OCI-M2 (cell line): ENCODE measurements around the gene SLC35B3.
"Not testable (repeated sequence)": the region's sequence is repeated elsewhere in the genome, so short reads cannot be mapped to it uniquely, and the experiment has no call there.

Source experiments
- DNase-seq: peaks from one replicate; lab custom pipeline; 2025; ENCODE audit not compliant: unreplicated experiment; lab: John Stamatoyannopoulos, UW

The SLC35B3 gene

GRCh38 chr6:8415280-8415679, 20.1 kb downstream of the SLC35B3 start:
- no peak for DNase-seq

DNA sequence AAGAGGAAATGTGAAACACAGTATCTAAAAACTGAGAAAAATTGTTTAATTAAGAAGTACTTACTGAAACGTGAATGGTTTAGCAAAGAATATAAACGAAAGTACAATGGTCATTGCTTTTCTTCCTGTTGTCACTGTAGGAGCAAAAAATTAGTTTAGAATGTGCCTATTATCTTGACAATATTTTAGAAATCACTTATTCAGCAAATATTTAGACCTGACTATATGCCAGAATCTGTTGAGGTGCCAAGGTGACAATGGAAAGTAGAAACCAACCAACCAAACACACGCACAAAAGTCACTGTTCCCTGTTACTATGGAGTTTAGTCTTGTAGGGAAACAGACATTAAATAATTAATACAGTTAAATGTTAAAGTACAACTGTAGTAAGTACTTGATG, 20.5 kb downstream of the SLC35B3 start:
- no peak for DNase-seq

DNA sequence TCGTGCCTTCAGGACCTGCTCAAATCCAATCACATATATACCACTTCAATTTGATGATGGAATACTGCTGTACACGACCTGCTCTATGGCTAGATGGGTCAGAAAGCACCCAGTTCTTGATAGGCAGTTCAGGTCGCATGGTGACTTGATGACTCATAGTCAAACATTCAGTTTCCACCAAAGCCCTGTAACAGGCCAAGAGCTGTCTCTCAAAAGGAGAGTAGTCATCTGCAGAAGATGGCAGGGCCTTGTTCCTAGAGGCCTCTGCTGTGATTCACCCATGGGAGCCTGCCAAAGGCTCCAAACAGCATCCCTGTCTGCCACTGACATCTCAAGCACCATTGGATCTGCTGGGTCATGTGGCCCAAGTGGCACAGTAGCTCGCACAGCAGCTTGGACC, 29.4 kb downstream of the SLC35B3 start:
- not testable (repeated sequence) for DNase-seq

GRCh38 chr6:8402546-8402945, 32.8 kb downstream of the SLC35B3 start:
- DNase-seq = no peak

- DNase-seq = no peak
These were observed 34.7 kb downstream of the SLC35B3 start for GRCh38 chr6:8400663-8401062.

DNA sequence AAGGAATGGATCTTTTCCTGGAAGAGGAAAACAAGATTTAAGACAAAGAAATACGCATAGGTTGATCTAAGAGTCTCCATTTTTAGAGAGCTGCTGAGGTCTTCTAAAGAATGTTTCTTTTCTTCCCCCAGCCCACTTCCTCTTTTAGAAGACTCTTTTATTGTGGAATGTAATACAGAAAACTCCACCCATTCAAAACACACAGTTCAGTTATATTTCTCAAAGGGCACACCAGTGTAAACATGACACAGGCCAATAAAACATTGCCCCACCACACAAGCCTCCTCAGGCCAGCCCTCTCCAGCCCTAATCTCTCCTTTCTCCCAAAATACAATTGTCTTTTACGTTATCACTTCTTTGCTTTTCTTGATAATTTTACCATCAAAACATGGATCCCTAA, 42.8 kb downstream of the SLC35B3 start:
- DNase-seq = no peak

DNA sequence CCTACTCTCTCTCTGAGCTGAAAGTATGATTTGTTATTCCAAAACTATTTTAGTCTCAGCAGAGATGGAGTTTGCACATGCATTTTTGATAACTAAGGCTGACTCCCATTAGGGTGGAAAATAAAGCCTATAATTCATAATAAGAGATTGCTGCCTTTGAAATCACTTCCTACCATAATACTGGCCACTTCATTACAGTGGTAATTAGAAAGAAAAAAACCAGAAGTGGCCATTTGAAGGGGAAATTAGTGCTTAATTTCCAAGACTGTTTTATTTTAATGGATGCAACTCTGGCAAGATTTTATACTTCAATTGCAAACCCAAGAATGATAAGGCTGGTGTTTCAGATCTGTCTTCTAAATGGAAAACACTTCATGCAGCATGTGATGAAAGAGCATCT, 43.4 kb downstream of the SLC35B3 start:
- no peak for DNase-seq

DNA sequence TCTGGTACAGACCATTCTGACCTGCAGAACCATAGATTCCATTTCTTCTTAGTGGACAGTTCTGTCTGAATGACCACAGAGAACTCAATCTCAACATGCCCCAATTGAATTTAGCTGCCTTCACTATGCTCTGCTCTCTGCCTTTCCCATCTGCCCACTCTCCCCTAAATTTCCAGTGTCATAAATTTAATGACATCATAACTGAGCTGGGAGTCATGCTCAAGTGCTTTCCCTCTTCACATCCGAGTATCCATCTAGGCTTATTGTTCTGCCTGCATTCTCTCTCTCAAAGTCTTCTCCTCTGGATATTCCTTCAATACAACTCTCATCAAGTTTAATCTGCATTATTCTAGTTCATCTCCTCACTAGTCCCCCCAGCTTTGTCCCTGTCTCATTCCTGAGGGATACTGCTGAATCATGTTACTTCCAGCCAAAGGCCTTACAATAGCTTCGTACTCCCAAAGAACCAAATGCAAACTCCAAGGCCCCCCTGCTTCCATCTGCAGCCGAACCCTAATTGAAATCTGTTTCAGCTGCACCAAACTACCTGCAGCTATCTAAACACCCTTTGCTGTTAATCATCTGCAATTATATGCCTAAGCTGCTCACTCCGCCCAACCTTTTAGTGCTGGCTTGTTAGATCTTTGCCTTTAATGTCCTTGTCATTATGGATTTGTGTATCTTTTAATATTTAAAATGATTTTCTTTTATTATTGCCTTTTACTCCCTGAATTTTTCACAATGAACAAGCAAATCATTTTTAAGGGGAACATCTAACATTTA, 46.1 kb downstream of the SLC35B3 start:
- DNase-seq = no peak

- no peak for DNase-seq
These were observed 47.4 kb downstream of the SLC35B3 start for GRCh38 chr6:8387942-8388437.

DNA sequence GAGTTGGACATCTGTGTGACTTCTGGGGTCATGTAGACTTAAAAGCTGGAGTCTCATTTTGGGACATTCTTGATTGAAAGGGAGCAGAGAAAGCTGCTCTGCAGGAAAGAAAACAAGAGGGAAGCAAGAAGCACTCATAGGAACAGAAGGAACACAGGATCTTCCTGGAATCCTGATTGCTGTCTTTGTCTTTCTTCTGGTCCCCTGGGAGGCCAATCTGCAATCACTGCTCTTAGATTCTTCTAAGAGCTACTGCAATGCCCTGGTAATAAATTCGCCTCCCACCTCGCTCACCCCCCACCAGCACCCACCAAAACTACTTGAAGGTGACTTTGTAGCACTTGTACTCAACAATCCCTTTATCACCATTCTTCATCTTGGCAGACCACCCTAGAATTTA, 51.8 kb downstream of the SLC35B3 start:
- DNase-seq = no peak

- DNase-seq = no peak
These were observed 52.9 kb downstream of the SLC35B3 start for GRCh38 chr6:8382434-8382833.

- no peak for DNase-seq
These were observed 59.4 kb downstream of the SLC35B3 start for GRCh38 chr6:8375916-8376315.
